DMS79 treated with DMSO at 0.1 percent for 48 hours (cell line): ENCODE results near the gene CAMTA1.

Source experiments
- DNase-seq: peaks from one replicate; lab custom pipeline; 2025; lab: John Stamatoyannopoulos, UW

The CAMTA1 gene

GRCh38 chr1:7732331-7732730 is 947.1 kb downstream of the CAMTA1 start:
- DNase-seq, result no peak

GRCh38 chr1:7733276-7733675 is 948.0 kb downstream of the CAMTA1 start:
- DNase-seq, result no peak

- DNase-seq, result no peak
Observed at GRCh38 chr1:7738044-7738443, 952.8 kb downstream of the CAMTA1 start.

- no peak for DNase-seq
Observed at GRCh38 chr1:7743346-7743745, 958.1 kb downstream of the CAMTA1 start.

- DNase-seq, result no peak
Observed at GRCh38 chr1:7744882-7745281, 959.6 kb downstream of the CAMTA1 start.

- DNase-seq, result no peak
Observed at GRCh38 chr1:7745783-7746182, 960.5 kb downstream of the CAMTA1 start.

- DNase-seq, result no peak
Observed at GRCh38 chr1:7747605-7748004, 962.4 kb downstream of the CAMTA1 start.

GRCh38 chr1:7749126-7749525 is 963.9 kb downstream of the CAMTA1 start:
- no peak for DNase-seq

- no peak for DNase-seq
Observed at GRCh38 chr1:7751174-7751573, 965.9 kb downstream of the CAMTA1 start.

GRCh38 chr1:7752512-7753417 is 967.5 kb downstream of the CAMTA1 start:
- peak; percentile 73 for DNase-seq

GRCh38 chr1:7753641-7754040 is 968.4 kb downstream of the CAMTA1 start:
- DNase-seq, result no peak

- DNase-seq, result no peak
Observed at GRCh38 chr1:7754234-7754633, 969.0 kb downstream of the CAMTA1 start.

- no peak for DNase-seq
Observed at GRCh38 chr1:7755448-7755847, 970.2 kb downstream of the CAMTA1 start.

- DNase-seq, result no peak
Observed at GRCh38 chr1:7760245-7760644, 975.0 kb downstream of the CAMTA1 start.

- no peak for DNase-seq
Observed at GRCh38 chr1:7761103-7761502, 975.8 kb downstream of the CAMTA1 start.

GRCh38 chr1:7767176-7767575 is 981.9 kb downstream of the CAMTA1 start:
- DNase-seq, result no peak

- DNase-seq, result no peak
Observed at GRCh38 chr1:7768583-7768982, 983.3 kb downstream of the CAMTA1 start.

- DNase-seq, result no peak
Observed at GRCh38 chr1:7769673-7770412, 984.6 kb downstream of the CAMTA1 start.

GRCh38 chr1:7770669-7770996 is 985.4 kb downstream of the CAMTA1 start:
- DNase-seq, result no peak

- DNase-seq, result peak; percentile 75
Observed at GRCh38 chr1:7770997-7771822, 986.0 kb downstream of the CAMTA1 start, which contains the start of gene VAMP3. Gene VAMP3, plus strand, starts transcription at chr1:7771296. Its CDS starts 88 bp downstream, at chr1:7771384.

- no peak for DNase-seq
Observed at GRCh38 chr1:7771823-7772299, 986.6 kb downstream of the CAMTA1 start.

- no peak for DNase-seq
Observed at GRCh38 chr1:7777591-7777990, 992.3 kb downstream of the CAMTA1 start.
